SW480 (cell line): ENCODE data around the gene MED10.

Experiments used
- DNase-seq: peaks from one replicate; pipeline ENCODE4 v3.0.0-alpha.2; 2016; ENCODE audit warnings: low spot score

Gene MED10

GRCh38 chr5:6398570-6399230 lies 20.4 kb upstream of the MED10 start:
- DNase-seq, result no peak

GRCh38 chr5:6397536-6398269 lies 19.4 kb upstream of the MED10 start:
- DNase-seq, result no peak

GRCh38 chr5:6396836-6397535 lies 18.6 kb upstream of the MED10 start:
- no peak for DNase-seq

GRCh38 chr5:6396043-6396442 lies 17.7 kb upstream of the MED10 start:
- no peak for DNase-seq

GRCh38 chr5:6395621-6396020 lies 17.3 kb upstream of the MED10 start:
- no peak for DNase-seq

- no peak for DNase-seq
Measured at GRCh38 chr5:6395102-6395445, 16.7 kb upstream of the MED10 start.

GRCh38 chr5:6394429-6395101 lies 16.2 kb upstream of the MED10 start:
- DNase-seq, result no peak

GRCh38 chr5:6393596-6394194 lies 15.3 kb upstream of the MED10 start:
- no peak for DNase-seq

- no peak for DNase-seq
Measured at GRCh38 chr5:6392561-6392960, 14.2 kb upstream of the MED10 start.

GRCh38 chr5:6391151-6391550 lies 12.8 kb upstream of the MED10 start:
- no peak for DNase-seq

- no peak for DNase-seq
Measured at GRCh38 chr5:6389946-6390530, 11.7 kb upstream of the MED10 start.

- DNase-seq, result no peak
Measured at GRCh38 chr5:6389397-6389796, 11.1 kb upstream of the MED10 start.

GRCh38 chr5:6387970-6388369 lies 9.6 kb upstream of the MED10 start:
- DNase-seq, result no peak

GRCh38 chr5:6386271-6386670 lies 7.9 kb upstream of the MED10 start:
- no peak for DNase-seq

- DNase-seq, result no peak
Measured at GRCh38 chr5:6384856-6385255, 6.5 kb upstream of the MED10 start.

GRCh38 chr5:6383376-6383775 lies 5.0 kb upstream of the MED10 start:
- peak; percentile 84 for DNase-seq

- DNase-seq, result no peak
Measured at GRCh38 chr5:6379246-6379645, 899 bp upstream of the MED10 start.

- DNase-seq, result no peak
Measured at GRCh38 chr5:6378766-6379103, 388 bp upstream of the MED10 start.

GRCh38 chr5:6377582-6377904 lies 804 bp downstream of the MED10 start:
- peak; percentile 28 for DNase-seq

- DNase-seq, result no peak
Measured at GRCh38 chr5:6376974-6377520, 1.3 kb downstream of the MED10 start.

- no peak for DNase-seq
Measured at GRCh38 chr5:6373081-6373846, 5.1 kb downstream of the MED10 start.
